Measurements from ENCODE around the gene ITGA7. TPM values are rescaled to one million over a fixed set of nuclear protein-coding genes. Genes with fewer than 3 reads are reported as not detected.

The ITGA7 gene
- total RNA-seq, 1 experiment from 2014 or later: 27.4 TPM

GRCh38 chr12:55712700-55713415, 5.2 kb upstream of the ITGA7 start:
- no peaks in the 10 kb centered on the region for H3K36me3 ChIP-seq
- no peak overlapping the region for H3K4me3 ChIP-seq
- no peaks in the 10 kb centered on the region for H3K27me3 ChIP-seq
- H3K9me3 ChIP-seq: no peaks in the 10 kb centered on the region
- DNase-seq: peak; percentile 40

GRCh38 chr12:55711786-55712553, 4.3 kb upstream of the ITGA7 start:
- no peak for DNase-seq
- no peak overlapping the region for H3K4me3 ChIP-seq
- no peaks in the 10 kb centered on the region for H3K9me3 ChIP-seq
- H3K36me3 ChIP-seq: no peaks in the 10 kb centered on the region
- H3K27me3 ChIP-seq: no peaks in the 10 kb centered on the region

- DNase-seq: no peak
- no peak overlapping the region for H3K4me3 ChIP-seq
- no peaks in the 10 kb centered on the region for H3K9me3 ChIP-seq
- H3K27me3 ChIP-seq: no peaks in the 10 kb centered on the region
- no peaks in the 10 kb centered on the region for H3K36me3 ChIP-seq
Observed at GRCh38 chr12:55708695-55709233, 1.1 kb upstream of the ITGA7 start.

GRCh38 chr12:55707219-55707671, 459 bp downstream of the ITGA7 start:
- H3K36me3 ChIP-seq: no peaks in the 10 kb centered on the region
- no peaks in the 10 kb centered on the region for H3K27me3 ChIP-seq
- peak; percentile 43 for DNase-seq
- no peaks in the 10 kb centered on the region for H3K9me3 ChIP-seq
- H3K4me3 ChIP-seq: peak overlapping the region; percentile 50

- peak overlapping the region; percentile 50 for H3K4me3 ChIP-seq
- DNase-seq: no peak
- H3K36me3 ChIP-seq: no peaks in the 10 kb centered on the region
- H3K27me3 ChIP-seq: no peaks in the 10 kb centered on the region
- no peaks in the 10 kb centered on the region for H3K9me3 ChIP-seq
Observed at GRCh38 chr12:55706568-55707218, 1.0 kb downstream of the ITGA7 start.

- no peak for DNase-seq
- H3K9me3 ChIP-seq: no peaks in the 10 kb centered on the region
- H3K36me3 ChIP-seq: no peaks in the 10 kb centered on the region
- H3K27me3 ChIP-seq: no peaks in the 10 kb centered on the region
- peak overlapping the region; percentile 3; the same call in 1 of the 2 replicates for H3K4me3 ChIP-seq
Observed at GRCh38 chr12:55705782-55706402, 1.8 kb downstream of the ITGA7 start.

GRCh38 chr12:55704824-55705718, 2.6 kb downstream of the ITGA7 start:
- no peaks in the 10 kb centered on the region for H3K27me3 ChIP-seq
- H3K9me3 ChIP-seq: no peaks in the 10 kb centered on the region
- no peak overlapping the region for H3K4me3 ChIP-seq
- no peaks in the 10 kb centered on the region for H3K36me3 ChIP-seq
- DNase-seq: no peak

GRCh38 chr12:55703901-55704761, 3.6 kb downstream of the ITGA7 start:
- H3K27me3 ChIP-seq: no peaks in the 10 kb centered on the region
- no peak for DNase-seq
- H3K36me3 ChIP-seq: no peaks in the 10 kb centered on the region
- H3K9me3 ChIP-seq: no peaks in the 10 kb centered on the region
- H3K4me3 ChIP-seq: no peak overlapping the region

- H3K36me3 ChIP-seq: no peaks in the 10 kb centered on the region
- no peaks in the 10 kb centered on the region for H3K9me3 ChIP-seq
- H3K27me3 ChIP-seq: no peaks in the 10 kb centered on the region
- DNase-seq: no peak
- no peak overlapping the region for H3K4me3 ChIP-seq
Observed at GRCh38 chr12:55703288-55703687, 4.4 kb downstream of the ITGA7 start.

GRCh38 chr12:55702861-55703260, 4.8 kb downstream of the ITGA7 start:
- H3K9me3 ChIP-seq: no peaks in the 10 kb centered on the region
- H3K4me3 ChIP-seq: no peak overlapping the region
- DNase-seq: no peak
- H3K27me3 ChIP-seq: no peaks in the 10 kb centered on the region
- no peaks in the 10 kb centered on the region for H3K36me3 ChIP-seq

GRCh38 chr12:55700255-55701018, 7.3 kb downstream of the ITGA7 start:
- Histone ChIP-seq H3K4me3 (no peak overlapping the region), H3K9me3 (no peaks in the 10 kb centered on the region), H3K27me3 (no peaks in the 10 kb centered on the region), H3K36me3 (no peaks in the 10 kb centered on the region)
- DNase-seq: peak; percentile 56

- Histone ChIP-seq H3K36me3 (no peaks in the 10 kb centered on the region), H3K4me3 (no peak overlapping the region), H3K9me3 (no peaks in the 10 kb centered on the region), H3K27me3 (no peaks in the 10 kb centered on the region)
- DNase-seq: no peak
Observed at GRCh38 chr12:55699471-55700055, 8.1 kb downstream of the ITGA7 start.

- Histone ChIP-seq H3K9me3 (no peaks in the 10 kb centered on the region), H3K36me3 (no peaks in the 10 kb centered on the region), H3K27me3 (no peaks in the 10 kb centered on the region), H3K4me3 (no peak overlapping the region)
- no peak for DNase-seq
Observed at GRCh38 chr12:55698965-55699364, 8.7 kb downstream of the ITGA7 start.

- H3K9me3 ChIP-seq: no peaks in the 10 kb centered on the region
- no peak for DNase-seq
- H3K36me3 ChIP-seq: no peaks in the 10 kb centered on the region
- no peaks in the 10 kb centered on the region for H3K27me3 ChIP-seq
- no peak overlapping the region for H3K4me3 ChIP-seq
Observed at GRCh38 chr12:55698241-55698955, 9.3 kb downstream of the ITGA7 start.

Data from MG63 (cell line).